ENCODE measurements around the gene HSPB9. TPM values are rescaled to one million over a fixed set of nuclear protein-coding genes. Genes with fewer than 3 reads are reported as not detected.

Gene HSPB9
- total and polyA plus RNA-seq, 2 donors (not counting 3 experiments of a cell fraction or from before 2014, with no cell fraction given) = not detected

GRCh38 chr17:42165751-42166150 is 43.1 kb downstream of the HSPB9 start:
- FAIRE-seq (no peak), DNase-seq (ENCODE audit: low read depth, low spot score) (no peak)
- H3K9me3 ChIP-seq (replicated peaks; ENCODE audit: control insufficient read depth, insufficient read depth, low read length) = no peaks in the 10 kb centered on the region
- no peaks in the 10 kb centered on the region for H3K79me2 ChIP-seq (ENCODE audit: control insufficient read depth, insufficient read depth, low read length)
- H3K27ac ChIP-seq (ENCODE audit: insufficient read depth, low read depth, low read length) = no peak overlapping the region
- BruUV-seq (replicated peaks) = no TSS peak
- H3K9me1 ChIP-seq (replicated peaks; ENCODE audit: control insufficient read depth, extremely low read depth, insufficient read depth, low read length) = no peaks in the 10 kb centered on the region
- no peaks in the 10 kb centered on the region for H3K4me1 ChIP-seq (ENCODE audit: control insufficient read depth, extremely low read depth, insufficient read depth, low read length)
- no peaks in the 10 kb centered on the region for H3K36me3 ChIP-seq (ENCODE audit: control insufficient read depth in 2 of 2, extremely low read depth in 1 of 2, insufficient read depth in 2 of 2, low read length in 2 of 2)
- no peaks in the 10 kb centered on the region for H4K20me1 ChIP-seq (replicated peaks; ENCODE audit: control insufficient read depth, extremely low read depth, insufficient read depth, low read length)
- TF ChIP-seq EZH2 (IDR thresholded peaks at IDR 0.05; ENCODE audit: borderline replicate concordance, low read depth, low read length, severe bottlenecking) (no peak), GATA2 (IDR thresholded peaks at IDR 0.05; ENCODE audit: insufficient read depth, insufficient read length, low read depth, low read length) (no peak), MAX (IDR thresholded peaks at IDR 0.05; ENCODE audit: insufficient read depth, insufficient read length) (no peak), MYC (IDR thresholded peaks at IDR 0.05; ENCODE audit: low read depth, low read length) (no peak), POLR2AphosphoS5 (IDR thresholded peaks at IDR 0.05; ENCODE audit: insufficient read depth, low read depth, low read length) (no peak), JUN (IDR thresholded peaks at IDR 0.05; ENCODE audit: borderline replicate concordance, insufficient read depth, insufficient read length, low read depth) (no peak), FOS (IDR thresholded peaks at IDR 0.05; ENCODE audit: borderline replicate concordance, insufficient read depth, low read length) (no peak), POLR2A (IDR thresholded peaks at IDR 0.05; ENCODE audit: low read depth, low read length) (no peak)
- TF ChIP-seq, protein P1, sequence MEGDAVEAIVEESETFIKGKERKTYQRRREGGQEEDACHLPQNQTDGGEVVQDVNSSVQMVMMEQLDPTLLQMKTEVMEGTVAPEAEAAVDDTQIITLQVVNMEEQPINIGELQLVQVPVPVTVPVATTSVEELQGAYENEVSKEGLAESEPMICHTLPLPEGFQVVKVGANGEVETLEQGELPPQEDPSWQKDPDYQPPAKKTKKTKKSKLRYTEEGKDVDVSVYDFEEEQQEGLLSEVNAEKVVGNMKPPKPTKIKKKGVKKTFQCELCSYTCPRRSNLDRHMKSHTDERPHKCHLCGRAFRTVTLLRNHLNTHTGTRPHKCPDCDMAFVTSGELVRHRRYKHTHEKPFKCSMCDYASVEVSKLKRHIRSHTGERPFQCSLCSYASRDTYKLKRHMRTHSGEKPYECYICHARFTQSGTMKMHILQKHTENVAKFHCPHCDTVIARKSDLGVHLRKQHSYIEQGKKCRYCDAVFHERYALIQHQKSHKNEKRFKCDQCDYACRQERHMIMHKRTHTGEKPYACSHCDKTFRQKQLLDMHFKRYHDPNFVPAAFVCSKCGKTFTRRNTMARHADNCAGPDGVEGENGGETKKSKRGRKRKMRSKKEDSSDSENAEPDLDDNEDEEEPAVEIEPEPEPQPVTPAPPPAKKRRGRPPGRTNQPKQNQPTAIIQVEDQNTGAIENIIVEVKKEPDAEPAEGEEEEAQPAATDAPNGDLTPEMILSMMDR (IDR thresholded peaks at IDR 0.05; ENCODE audit: extremely low read depth in 1 of 2, insufficient read depth in 1 of 2, low read depth in 1 of 2, low read length in 2 of 2) = no peak
- CTCF ChIA-PET = no interaction called here
- no peak overlapping the region for H3K4me3 ChIP-seq (replicated peaks in 1 of 3; ENCODE audit: insufficient read depth in 1 of 3, low read depth in 1 of 3, low read length in 3 of 3)
- no peak overlapping the region for H2AFZ ChIP-seq (ENCODE audit: low read depth, low read length)
- no peaks in the 10 kb centered on the region for H3K27me3 ChIP-seq (ENCODE audit: control insufficient read depth in 2 of 2, insufficient read depth in 2 of 2, low read length in 2 of 2)
- intact Hi-C loops (cut with micrococcal nuclease) = no loop called here
- H3K9ac ChIP-seq (replicated peaks; ENCODE audit: extremely low read depth, insufficient read depth, low read length) = no peak overlapping the region
- POLR2A ChIA-PET = no interaction called here
- no peak overlapping the region for H3K4me2 ChIP-seq (ENCODE audit: insufficient read depth, low read length)
- dilution Hi-C loops (cut with MboI; ENCODE audit: extremely low pct_ligation_motif_present, low sequenced_read_pairs) = no loop called here
